B cell (primary cell): ENCODE results near the gene IL6ST. TPM values are rescaled to one million over a fixed set of nuclear protein-coding genes. Genes with fewer than 3 reads are reported as not detected.

Experiments used
- ATAC-seq: fragments of 200-7000 bp; cut with Tn5 transposase; one replicate; pipeline ENCODE4 v1.10.0; 2021; ENCODE audit warnings: low read depth, mild to moderate bottlenecking, moderate number of reproducible peaks, moderate library complexity
- CTCF ChIA-PET: fragments of 350-600 bp; sonication (Branson Sonifier 250); formaldehyde crosslinking; loops from one replicate; lab custom pipeline; 2021; ENCODE audit warnings: antibody characterized with exemption, inconsistent platforms; lab: Charles Lee
- POLR2A ChIA-PET: fragments of 350-600 bp; sonication (Branson Sonifier 250); formaldehyde crosslinking; loops from one replicate; lab custom pipeline; 2021; ENCODE audit warnings: antibody characterized with exemption; lab: Charles Lee
- DNase-seq: peaks from one replicate; pipeline ENCODE4 v3.0.0; 2013
- H2AFZ ChIP-seq: 2 replicates; pipeline ENCODE4 v1.6.1; 2012; ENCODE audit warnings: mild to moderate bottlenecking, low read depth, low read length; ENCODE audit not compliant: insufficient read depth, poor library complexity, severe bottlenecking
- H3K27ac ChIP-seq, 2 donors: 1 replicate in 1 of 2; 2 replicates in 1 of 2; pipeline ENCODE4 v1.5.1; 2012 to 2013; ENCODE audit warnings: low read length in 2 of 2, mild to moderate bottlenecking in 2 of 2, moderate library complexity in 1 of 2
- H3K27me3 ChIP-seq, 4 experiments: fragments of 200-600 bp in 1 of 4; sonication (generic) in 1 of 4; replicated peaks in 1 of 4; 1 replicate in 2 of 4; 2 replicates in 2 of 4; pipeline versions ENCODE4 v1.6.1 to v1.7.0; 2013 to 2016; ENCODE audit warnings: low read length in 3 of 4, mild to moderate bottlenecking in 2 of 4, mixed read lengths in 1 of 4, moderate library complexity in 1 of 4; ENCODE audit not compliant: insufficient read depth in 4 of 4, control insufficient read depth in 3 of 4; ENCODE audit errors: control extremely low read depth in 1 of 4
- H3K36me3 ChIP-seq, 2 experiments: replicated peaks in 1 of 2; 1 replicate in 1 of 2; 2 replicates in 1 of 2; pipeline versions ENCODE4 v1.6.1 to v1.7.1; 2013; ENCODE audit warnings: low read length in 1 of 2; ENCODE audit not compliant: insufficient read depth in 2 of 2, control insufficient read depth in 1 of 2; ENCODE audit errors: control extremely low read depth in 1 of 2, extremely low read depth in 1 of 2
- H3K4me1 ChIP-seq, 2 donors: fragments of 200-600 bp in 1 of 2; sonication (generic) in 1 of 2; 1 replicate in 1 of 2; 2 replicates in 1 of 2; pipeline versions ENCODE4 v1.5.1 to v1.6.1; 2013 to 2017; ENCODE audit warnings: low read length in 2 of 2; ENCODE audit not compliant: control insufficient read depth in 2 of 2, insufficient read depth in 2 of 2
- H3K4me2 ChIP-seq: replicated peaks from 2 replicates; pipeline ENCODE3; 2012; ENCODE audit warnings: mild to moderate bottlenecking, low read depth, low read length; ENCODE audit not compliant: poor library complexity, severe bottlenecking
- H3K4me3 ChIP-seq, 5 experiments: fragments of 200-600 bp in 1 of 5; sonication (generic) in 1 of 5; 1 replicate in 3 of 5; 2 replicates in 2 of 5; pipeline versions ENCODE4 v1.5.1 to v1.7.0; 2011 to 2016; ENCODE audit warnings: low read length in 4 of 5, mild to moderate bottlenecking in 4 of 5, low read depth in 2 of 5, control low read depth in 1 of 5, moderate library complexity in 1 of 5; ENCODE audit not compliant: insufficient read depth in 1 of 5; ENCODE audit errors: control extremely low read depth in 1 of 5, extremely low read depth in 1 of 5
- H3K79me2 ChIP-seq: fragments of 200-600 bp; sonication (generic); one replicate; pipeline ENCODE4 v1.6.0; 2016; ENCODE audit warnings: low read length; ENCODE audit not compliant: control insufficient read depth, insufficient read depth
- H3K9ac ChIP-seq: fragments of 200-600 bp; sonication (generic); 2 replicates; pipeline ENCODE4 v1.6.1; 2017; ENCODE audit warnings: mild to moderate bottlenecking, low read length, moderate library complexity
- H3K9me3 ChIP-seq, 3 donors: one replicate each; pipeline versions ENCODE4 v1.6.1 to v1.7.1; 2013; ENCODE audit warnings: low read length in 2 of 3; ENCODE audit not compliant: control insufficient read depth in 2 of 3, insufficient read depth in 1 of 3; ENCODE audit errors: control extremely low read depth in 1 of 3
- H4K20me1 ChIP-seq: 2 replicates; pipeline ENCODE4 v1.6.0; 2012; ENCODE audit warnings: mild to moderate bottlenecking, low read length; ENCODE audit not compliant: insufficient read depth, control insufficient read depth, poor library complexity, severe bottlenecking
- H3K27ac Mint-ChIP-seq: one replicate; pipeline ENCODE4 v1.8.0; 2021; ENCODE audit warnings: mixed read lengths
- H3K27me3 Mint-ChIP-seq: one replicate; pipeline ENCODE4 v1.8.0; 2021; ENCODE audit warnings: mixed read lengths
- H3K4me1 Mint-ChIP-seq: one replicate; pipeline ENCODE4 v1.8.0; 2021; ENCODE audit warnings: mixed read lengths
- H3K4me3 Mint-ChIP-seq: one replicate; pipeline ENCODE4 v1.8.0; 2021; ENCODE audit warnings: mixed read lengths
- H3K9me3 Mint-ChIP-seq: one replicate; pipeline ENCODE4 v1.8.0; 2022; ENCODE audit warnings: mixed read lengths; ENCODE audit not compliant: insufficient read depth
- EZH2 ChIP-seq: IDR thresholded peaks from 2 replicates; pipeline ENCODE4 v1.6.1; 2012; ENCODE audit warnings: borderline replicate concordance, low read depth, mild to moderate bottlenecking, moderate library complexity, low read length; ENCODE audit not compliant: insufficient read depth, poor library complexity, severe bottlenecking
- WGBS: methylation state at CpG from one replicate; pipeline ENCODE4 v1.1.5; 2013; ENCODE audit warnings: missing lambda C conversion rate; ENCODE audit not compliant: insufficient coverage; 5-methylcytosine and 5-hydroxymethylcytosine counted together
- intact Hi-C: fragments of 100-400 bp; cut with micrococcal nuclease; formaldehyde crosslinking; loops from one replicate; pipeline ENCODE4 v1.10.0; 2022
- polyA plus RNA-seq: library from polyadenylated mRNA; depleted of rRNA; stranded (reverse); fragments of >200 nt; gene quantifications from 2 replicates; pipeline ENCODE4 v1.2.3, GENCODE V29; 2012
- total RNA-seq, 2 donors: library from RNA; stranded (reverse); fragments of 120-200 nt in 1 of 2; gene quantifications; 1 replicate in 1 of 2; 2 replicates in 1 of 2; pipeline versions ENCODE4 v1.2.3 to v1.2.4, GENCODE V29; 2013 to 2022
- TF ChIP-seq, protein P1 (sequence below): fragments of 200-600 bp; IDR thresholded peaks from one replicate; pipeline ENCODE4 v1.8.0; 2022; ENCODE audit warnings: antibody characterized with exemption, mild to moderate bottlenecking

Gene IL6ST
- total and polyA plus RNA-seq, 2 donors (not counting 1 experiment from before 2014, with no cell fraction given): 4.3 to 28.0 TPM

GRCh38 chr5:55924744-55925143 lies 70.0 kb downstream of the IL6ST start:
- no peak overlapping the region for H2AFZ ChIP-seq
- ChIA-PET CTCF (interaction anchor here (1.1 kb wide), 1 partner anchor 10 kb away, joined by 4 read pairs; no protein-coding TSS in a partner anchor), POLR2A (no interaction called here)
- no peaks in the 10 kb centered on the region for H3K79me2 ChIP-seq
- no peaks in the 10 kb centered on the region for H3K9me3 ChIP-seq
- H3K4me1 ChIP-seq: peaks cover 8 to 10% of the 10 kb centered on the region in 2 donors
- DNase-seq: no peak
- 86% methylated on average over 9 of the region's 11 CpGs for WGBS
- no peak for TF ChIP-seq EZH2
- TF ChIP-seq, protein P1, sequence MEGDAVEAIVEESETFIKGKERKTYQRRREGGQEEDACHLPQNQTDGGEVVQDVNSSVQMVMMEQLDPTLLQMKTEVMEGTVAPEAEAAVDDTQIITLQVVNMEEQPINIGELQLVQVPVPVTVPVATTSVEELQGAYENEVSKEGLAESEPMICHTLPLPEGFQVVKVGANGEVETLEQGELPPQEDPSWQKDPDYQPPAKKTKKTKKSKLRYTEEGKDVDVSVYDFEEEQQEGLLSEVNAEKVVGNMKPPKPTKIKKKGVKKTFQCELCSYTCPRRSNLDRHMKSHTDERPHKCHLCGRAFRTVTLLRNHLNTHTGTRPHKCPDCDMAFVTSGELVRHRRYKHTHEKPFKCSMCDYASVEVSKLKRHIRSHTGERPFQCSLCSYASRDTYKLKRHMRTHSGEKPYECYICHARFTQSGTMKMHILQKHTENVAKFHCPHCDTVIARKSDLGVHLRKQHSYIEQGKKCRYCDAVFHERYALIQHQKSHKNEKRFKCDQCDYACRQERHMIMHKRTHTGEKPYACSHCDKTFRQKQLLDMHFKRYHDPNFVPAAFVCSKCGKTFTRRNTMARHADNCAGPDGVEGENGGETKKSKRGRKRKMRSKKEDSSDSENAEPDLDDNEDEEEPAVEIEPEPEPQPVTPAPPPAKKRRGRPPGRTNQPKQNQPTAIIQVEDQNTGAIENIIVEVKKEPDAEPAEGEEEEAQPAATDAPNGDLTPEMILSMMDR: no peak
- H4K20me1 ChIP-seq: no peaks in the 10 kb centered on the region
- Mint-ChIP-seq H3K4me3 (no peak overlapping the region), H3K9me3 (no peaks in the 10 kb centered on the region), H3K27ac (no peak overlapping the region), H3K27me3 (peaks cover 15% of the 10 kb centered on the region), H3K4me1 (peaks cover 11% of the 10 kb centered on the region)
- peaks cover 0 to 8% (median 1%) of the 10 kb centered on the region in 4 experiments for H3K27me3 ChIP-seq
- no peak for ATAC-seq
- intact Hi-C loops: no loop called here
- H3K4me3 ChIP-seq: no peak overlapping the region
- H3K9ac ChIP-seq: no peak overlapping the region
- no peaks in the 10 kb centered on the region for H3K36me3 ChIP-seq
- H3K4me2 ChIP-seq: no peak overlapping the region
- no peak overlapping the region for H3K27ac ChIP-seq

GRCh38 chr5:55923865-55924500 lies 70.8 kb downstream of the IL6ST start:
- H3K27me3 ChIP-seq: peaks cover 0 to 8% (median 1%) of the 10 kb centered on the region in 4 experiments
- peaks cover 15% of the 10 kb centered on the region in 2 donors for H3K4me1 ChIP-seq
- Mint-ChIP-seq H3K27me3 (peaks cover 15% of the 10 kb centered on the region), H3K4me3 (peak overlapping the region; percentile 91), H3K9me3 (no peaks in the 10 kb centered on the region), H3K4me1 (peaks cover 15% of the 10 kb centered on the region), H3K27ac (no peak overlapping the region)
- DNase-seq (no peak), ATAC-seq (no peak)
- peak overlapping the region; percentile 71 for H3K9ac ChIP-seq
- ChIA-PET POLR2A (no interaction called here), CTCF (interaction anchor here (0.8 to 1.4 kb wide), 3 partner anchors 11 to 61 kb away, joined by 3 to 8 read pairs (median 4); no protein-coding TSS in a partner anchor)
- no peaks in the 10 kb centered on the region for H3K9me3 ChIP-seq
- no peak overlapping the region for H3K27ac ChIP-seq
- no peaks in the 10 kb centered on the region for H4K20me1 ChIP-seq
- H3K4me3 ChIP-seq: peak overlapping the region in 1 of 5 experiments; percentile 63
- no peaks in the 10 kb centered on the region for H3K79me2 ChIP-seq
- intact Hi-C loops: no loop called here
- TF ChIP-seq, protein P1: no peak
- no peak for TF ChIP-seq EZH2
- WGBS: 90% methylated on average over 8 of the region's 9 CpGs
- H3K4me2 ChIP-seq: peak overlapping the region; percentile 69
- H3K36me3 ChIP-seq: no peaks in the 10 kb centered on the region
- peak overlapping the region; percentile 79 for H2AFZ ChIP-seq
